Peyer's patch (tissue), 4 donors: ENCODE results near the gene SSH2.

Experiments used
- CTCF ChIP-seq, 6 experiments: fragments of 450-650 bp in 4 of 6; fragments of 200-600 bp in 2 of 6; sonication (generic) in 1 of 6; IDR thresholded peaks; one replicate each; pipeline ENCODE4 v1.5.1; 2017 to 2019; ENCODE audit warnings: antibody characterized with exemption in 6 of 6, mild to moderate bottlenecking in 3 of 6, moderate library complexity in 1 of 6
- POLR2A ChIP-seq, 2 donors: fragments of 450-650 bp; IDR thresholded peaks; one replicate each; pipeline ENCODE4 v1.5.1; 2017; ENCODE audit warnings: antibody characterized with exemption in 2 of 2, mild to moderate bottlenecking in 2 of 2, moderate library complexity in 2 of 2

GRCh38 chr17:29653995-29654714 lies 275.9 kb downstream of the SSH2 start:
- TF ChIP-seq CTCF (IDR thresholded peaks at IDR 0.05) = no peak
- TF ChIP-seq POLR2A (IDR thresholded peaks at IDR 0.05) = no peak
